Nephron progenitor cell (in vitro differentiated cells): ENCODE results near the gene SMAD3.
A peak's percentile ranks its signal among the peaks of the same experiment; 100 is the strongest.

ENCODE experiments used
- DNase-seq: peaks from one replicate; pipeline ENCODE4 v3.0.0; 2021
- H3K27ac Mint-ChIP-seq: 2 replicates; pipeline ENCODE4 v1.8.0; 2021; ENCODE audit warnings: mild to moderate bottlenecking, moderate library complexity, mixed read lengths
- H3K27me3 Mint-ChIP-seq: 2 replicates; pipeline ENCODE4 v1.8.0; 2021; ENCODE audit warnings: mild to moderate bottlenecking, low read depth, mixed read lengths; ENCODE audit not compliant: poor library complexity
- H3K36me3 Mint-ChIP-seq: 2 replicates; pipeline ENCODE4 v1.8.0; 2021; ENCODE audit warnings: low read depth, mixed read lengths
- H3K4me1 Mint-ChIP-seq: 2 replicates; pipeline ENCODE4 v1.8.0; 2021; ENCODE audit warnings: mixed read lengths
- H3K4me3 Mint-ChIP-seq: 2 replicates; pipeline ENCODE4 v1.8.0; 2021; ENCODE audit warnings: mild to moderate bottlenecking, moderate library complexity, mixed read lengths
- H3K9me3 Mint-ChIP-seq: 2 replicates; pipeline ENCODE4 v1.8.0; 2021; ENCODE audit warnings: mild to moderate bottlenecking, moderate library complexity, mixed read lengths
- CTCF ChIP-seq: fragments of 200-600 bp; sonication (generic); IDR thresholded peaks from 2 replicates; pipeline ENCODE4 v1.5.0; 2021; ENCODE audit warnings: antibody characterized with exemption

Gene SMAD3

GRCh38 chr15:67085818-67086636, 20.6 kb downstream of the SMAD3 start:
- Mint-ChIP-seq H3K4me3 (no peak overlapping the region), H3K9me3 (no peaks in the 10 kb centered on the region), H3K27ac (no peak overlapping the region), H3K36me3 (peaks cover 33% of the 10 kb centered on the region), H3K27me3 (peaks cover 9% of the 10 kb centered on the region), H3K4me1 (peaks cover 96% of the 10 kb centered on the region)
- no peak for DNase-seq
- no peak for TF ChIP-seq CTCF

DNA sequence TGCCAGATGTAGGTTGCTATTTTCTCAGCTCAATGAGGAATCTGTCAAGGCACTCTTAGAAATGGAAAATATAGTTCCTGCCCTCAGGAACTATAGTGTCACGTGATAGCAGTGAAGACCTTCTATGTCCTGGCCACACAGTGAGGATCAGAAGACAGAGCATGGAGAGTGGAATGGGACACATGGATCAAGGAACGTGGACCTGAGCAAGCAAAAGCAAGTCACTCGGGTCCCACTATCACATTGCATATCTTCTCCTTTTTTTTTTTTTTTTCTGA, 21.2 kb downstream of the SMAD3 start:
- peaks cover 28% of the 10 kb centered on the region for H3K36me3 Mint-ChIP-seq
- peaks cover 9% of the 10 kb centered on the region for H3K27me3 Mint-ChIP-seq
- no peak overlapping the region for H3K27ac Mint-ChIP-seq
- no peaks in the 10 kb centered on the region for H3K9me3 Mint-ChIP-seq
- DNase-seq = no peak
- peaks cover 96% of the 10 kb centered on the region for H3K4me1 Mint-ChIP-seq
- H3K4me3 Mint-ChIP-seq = no peak overlapping the region
- TF ChIP-seq CTCF = no peak

DNA sequence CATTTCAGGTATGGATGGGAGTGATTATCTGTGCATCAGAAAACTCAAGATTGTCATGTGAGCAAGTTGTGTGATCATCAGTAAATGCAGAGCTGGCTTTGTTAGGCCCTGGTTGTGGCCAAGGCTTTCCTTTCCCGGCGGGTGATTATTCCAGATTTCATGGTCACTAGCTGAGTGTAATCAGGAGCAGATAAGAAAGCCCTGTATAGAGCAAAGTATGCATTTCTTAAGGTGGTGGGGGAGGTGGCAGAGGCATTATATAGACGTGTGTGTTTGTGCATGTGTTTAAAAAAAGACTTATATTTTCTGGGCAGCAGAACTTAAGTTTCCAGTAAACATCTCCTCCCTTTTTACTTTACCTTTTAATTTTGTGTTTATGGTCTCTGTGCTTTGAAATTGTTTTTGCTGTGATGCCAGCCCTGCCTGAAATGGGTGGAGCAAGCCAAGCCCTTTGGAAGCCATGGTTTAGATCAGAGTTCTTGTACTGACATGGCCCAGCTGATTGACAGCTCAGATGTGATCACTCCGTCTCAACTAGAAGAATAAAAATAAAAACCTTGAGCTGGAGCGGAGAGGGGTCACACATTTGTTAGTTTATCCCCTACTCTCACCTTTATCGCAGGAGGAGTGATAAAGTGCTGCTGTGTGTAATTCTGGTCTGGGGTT, 22.2 kb downstream of the SMAD3 start:
- Mint-ChIP-seq H3K27ac (peak overlapping the region; percentile 95), H3K4me1 (peaks cover 95% of the 10 kb centered on the region), H3K27me3 (peaks cover 9% of the 10 kb centered on the region), H3K4me3 (peak overlapping the region; percentile 40), H3K36me3 (peaks cover 17% of the 10 kb centered on the region), H3K9me3 (no peaks in the 10 kb centered on the region)
- no peak for DNase-seq
- no peak for TF ChIP-seq CTCF

DNA sequence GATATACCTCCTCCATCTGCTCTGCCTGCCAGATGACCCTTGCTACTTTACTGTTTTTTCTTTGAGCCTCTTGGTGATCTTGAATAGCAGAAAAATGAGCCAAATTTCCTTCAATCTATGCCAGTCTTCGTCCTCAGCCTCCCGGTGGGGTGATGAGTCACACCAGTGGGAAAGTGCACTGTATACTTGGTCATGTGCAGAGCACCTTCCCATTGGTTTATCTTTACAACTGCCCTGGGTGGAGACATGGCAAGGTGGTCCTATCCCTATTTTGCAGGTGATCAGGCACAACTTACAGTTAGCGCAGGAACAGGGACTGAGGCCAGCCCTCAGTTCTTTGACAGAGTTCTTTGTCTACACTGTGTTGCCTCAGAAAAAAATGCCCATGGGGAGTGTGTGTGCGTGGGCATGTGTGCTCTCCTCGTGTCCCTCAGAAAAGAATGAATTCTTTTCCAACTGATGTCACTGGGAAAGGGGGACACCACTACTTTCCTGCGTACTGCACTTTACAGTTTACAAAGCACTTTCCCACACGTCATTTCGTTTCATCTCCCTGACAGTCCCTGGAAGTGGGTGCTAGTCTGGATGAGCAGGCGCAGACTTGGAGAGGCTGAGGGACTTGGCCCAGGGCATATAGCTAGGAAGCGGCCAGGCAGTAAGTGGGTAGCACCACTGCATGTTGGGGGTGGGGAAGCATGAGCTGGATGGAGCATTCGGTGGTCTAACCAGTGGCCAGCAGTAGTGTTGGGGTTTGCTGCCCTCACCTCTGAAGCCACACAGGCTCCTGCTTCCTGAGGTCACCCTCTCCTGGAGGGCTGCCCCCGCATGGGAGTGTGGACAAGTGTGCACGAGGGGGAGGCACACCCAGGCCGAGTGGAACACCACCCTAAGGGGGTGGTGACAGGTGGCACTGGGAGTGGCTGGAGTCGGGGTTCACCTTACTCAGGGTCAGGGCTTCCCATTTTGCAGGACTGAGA, 24.1 kb downstream of the SMAD3 start:
- no peak for TF ChIP-seq CTCF
- Mint-ChIP-seq H3K27ac (peak overlapping the region; percentile 61), H3K4me1 (peaks cover 87% of the 10 kb centered on the region), H3K4me3 (no peak overlapping the region), H3K27me3 (peaks cover 9% of the 10 kb centered on the region), H3K9me3 (no peaks in the 10 kb centered on the region), H3K36me3 (peaks cover 6% of the 10 kb centered on the region)
- no peak for DNase-seq

DNA sequence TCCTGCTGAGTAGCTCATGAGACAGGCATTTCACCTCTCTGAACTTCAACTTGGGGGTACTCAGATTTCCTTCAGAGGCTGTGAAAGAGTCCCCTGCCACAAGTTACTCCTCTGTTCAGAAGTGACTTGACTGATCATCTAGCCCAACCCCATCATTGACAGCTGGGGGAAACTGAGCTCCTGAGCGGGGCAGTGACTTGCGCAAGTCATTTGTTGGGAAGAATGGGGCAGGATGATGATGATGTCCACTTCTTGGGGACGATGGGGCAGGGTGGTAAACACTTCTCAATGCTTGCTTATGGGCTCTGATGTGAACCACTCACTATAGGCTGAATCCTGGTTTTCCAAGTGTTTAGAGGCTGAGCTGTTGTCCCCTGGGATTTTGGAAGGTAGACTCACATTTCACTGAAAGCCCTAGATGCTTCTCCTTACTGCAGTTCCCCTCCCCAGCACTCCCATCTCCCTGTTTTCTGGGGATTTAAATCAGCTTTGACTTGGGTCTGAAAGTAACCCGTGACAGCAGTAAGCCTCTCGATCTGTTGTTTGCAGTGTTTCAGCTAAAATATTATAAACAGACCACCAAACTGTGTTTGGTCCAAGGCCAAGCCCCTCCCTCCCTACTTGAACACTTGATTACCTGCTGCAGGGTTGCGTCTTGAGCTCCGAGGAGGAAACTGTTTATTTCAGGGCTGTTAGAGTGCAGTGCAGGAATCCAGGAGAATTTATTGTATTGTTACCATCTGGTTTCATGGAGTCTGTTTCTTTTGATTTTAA, 25.1 kb downstream of the SMAD3 start:
- Mint-ChIP-seq H3K4me1 (peaks cover 77% of the 10 kb centered on the region), H3K4me3 (peak overlapping the region; percentile 48), H3K36me3 (peaks cover 12% of the 10 kb centered on the region), H3K27ac (peak overlapping the region; percentile 53), H3K9me3 (no peaks in the 10 kb centered on the region), H3K27me3 (peaks cover 14% of the 10 kb centered on the region)
- no peak for DNase-seq
- TF ChIP-seq CTCF = no peak
